GM19193 (cell line): ENCODE results near the gene WRAP73.
A peak's percentile ranks its signal among the peaks of the same experiment; 100 is the strongest.

ENCODE experiments used
- POLR2A ChIP-seq: IDR thresholded peaks from 4 replicates; pipeline ENCODE4 v1.6.1; 2011; ENCODE audit not compliant: insufficient read depth, insufficient read length; ENCODE audit errors: extremely low read depth

Gene WRAP73

GRCh38 chr1:3638027-3638426, 11.9 kb downstream of the WRAP73 start:
- TF ChIP-seq POLR2A = no peak

- no peak for TF ChIP-seq POLR2A
Measured at GRCh38 chr1:3636531-3636930, 13.4 kb downstream of the WRAP73 start.

- TF ChIP-seq POLR2A = no peak
Measured at GRCh38 chr1:3636080-3636479, 13.8 kb downstream of the WRAP73 start.

GRCh38 chr1:3634059-3634800, 15.7 kb downstream of the WRAP73 start:
- no peak for TF ChIP-seq POLR2A

GRCh38 chr1:3633344-3634058, 16.4 kb downstream of the WRAP73 start:
- no peak for TF ChIP-seq POLR2A

- TF ChIP-seq POLR2A = no peak
Measured at GRCh38 chr1:3632716-3633343, 17.1 kb downstream of the WRAP73 start.

GRCh38 chr1:3632298-3632697, 17.6 kb downstream of the WRAP73 start:
- no peak for TF ChIP-seq POLR2A

GRCh38 chr1:3631320-3632260, 18.3 kb downstream of the WRAP73 start:
- no peak for TF ChIP-seq POLR2A

GRCh38 chr1:3630914-3631313, 19.0 kb downstream of the WRAP73 start:
- TF ChIP-seq POLR2A = no peak

- peak; percentile 14 for TF ChIP-seq POLR2A
Measured at GRCh38 chr1:3630161-3630611, 19.7 kb downstream of the WRAP73 start.

GRCh38 chr1:3629561-3630160, 20.2 kb downstream of the WRAP73 start:
- no peak for TF ChIP-seq POLR2A

GRCh38 chr1:3628445-3628844, 21.5 kb downstream of the WRAP73 start:
- TF ChIP-seq POLR2A = no peak

- TF ChIP-seq POLR2A = no peak
Measured at GRCh38 chr1:3627515-3628253, 22.2 kb downstream of the WRAP73 start.
